ENCODE data around the gene RAB3IL1.

RAB3IL1 gene

DNA sequence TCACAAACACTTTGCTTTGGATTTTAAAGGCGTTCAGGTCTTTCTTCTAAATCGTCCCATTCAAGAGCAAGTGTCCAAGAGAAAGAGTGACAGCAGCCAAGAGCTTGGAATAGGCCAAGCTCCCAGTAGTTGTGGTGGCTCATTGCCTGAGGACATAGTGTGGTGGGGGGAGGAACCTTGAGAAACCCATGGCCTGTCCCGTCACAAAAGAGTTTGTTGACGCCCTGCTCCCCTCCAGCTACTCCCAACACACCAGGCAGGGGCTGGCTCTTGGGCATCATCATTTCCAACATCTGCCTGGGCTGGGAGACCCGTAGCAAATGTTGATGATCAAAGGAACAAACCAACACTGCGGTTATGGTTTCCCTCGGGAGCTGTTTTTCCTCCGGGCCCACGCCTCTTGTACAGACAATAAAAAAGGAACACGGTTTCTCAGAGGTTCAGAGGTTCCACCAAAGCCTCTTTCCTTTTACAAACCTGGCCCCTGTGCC is 46.8 kb downstream of the RAB3IL1 start:
- H3K9me3 ChIP-seq (ENCODE audit: insufficient read depth, low read length, severe bottlenecking), result no peaks in the 10 kb centered on the region
- TF ChIP-seq, protein P1, sequence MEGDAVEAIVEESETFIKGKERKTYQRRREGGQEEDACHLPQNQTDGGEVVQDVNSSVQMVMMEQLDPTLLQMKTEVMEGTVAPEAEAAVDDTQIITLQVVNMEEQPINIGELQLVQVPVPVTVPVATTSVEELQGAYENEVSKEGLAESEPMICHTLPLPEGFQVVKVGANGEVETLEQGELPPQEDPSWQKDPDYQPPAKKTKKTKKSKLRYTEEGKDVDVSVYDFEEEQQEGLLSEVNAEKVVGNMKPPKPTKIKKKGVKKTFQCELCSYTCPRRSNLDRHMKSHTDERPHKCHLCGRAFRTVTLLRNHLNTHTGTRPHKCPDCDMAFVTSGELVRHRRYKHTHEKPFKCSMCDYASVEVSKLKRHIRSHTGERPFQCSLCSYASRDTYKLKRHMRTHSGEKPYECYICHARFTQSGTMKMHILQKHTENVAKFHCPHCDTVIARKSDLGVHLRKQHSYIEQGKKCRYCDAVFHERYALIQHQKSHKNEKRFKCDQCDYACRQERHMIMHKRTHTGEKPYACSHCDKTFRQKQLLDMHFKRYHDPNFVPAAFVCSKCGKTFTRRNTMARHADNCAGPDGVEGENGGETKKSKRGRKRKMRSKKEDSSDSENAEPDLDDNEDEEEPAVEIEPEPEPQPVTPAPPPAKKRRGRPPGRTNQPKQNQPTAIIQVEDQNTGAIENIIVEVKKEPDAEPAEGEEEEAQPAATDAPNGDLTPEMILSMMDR (IDR thresholded peaks at IDR 0.05; ENCODE audit: borderline replicate concordance, extremely low read depth, low read length, poor library complexity, severe bottlenecking), result no peak
- no peak for TF ChIP-seq EZH2 (IDR thresholded peaks at IDR 0.05; ENCODE audit: borderline replicate concordance, low read depth, low read length, severe bottlenecking)
- peaks cover 14% of the 10 kb centered on the region for H3K36me3 ChIP-seq (ENCODE audit: insufficient read depth, low read length)
- H3K9ac ChIP-seq (ENCODE audit: low read depth, low read length), result no peak overlapping the region
- ATAC-seq (ENCODE audit: insufficient read depth, low read depth) (no peak), DNase-seq (no peak)
- no peaks in the 10 kb centered on the region for H3K79me2 ChIP-seq (ENCODE audit: insufficient read depth, low read length)
- no peak overlapping the region for H3K27ac ChIP-seq (ENCODE audit: low read length)
- H3K4me3 ChIP-seq (ENCODE audit: low read depth in 1 of 2, low read length in 2 of 2), result no peak overlapping the region
- H2AFZ ChIP-seq (ENCODE audit: low read depth, low read length), result no peak overlapping the region
- 0 out of 2 replicates have a peak, but pooled peaks cover 4% of the 10 kb centered on the region for H3K4me1 ChIP-seq (ENCODE audit: insufficient read depth, low read length)
- H3K4me2 ChIP-seq (ENCODE audit: insufficient read depth, low read length), result no peak overlapping the region
- no peaks in the 10 kb centered on the region for H3K27me3 ChIP-seq (ENCODE audit: insufficient read depth, low read length, poor library complexity)
- H4K20me1 ChIP-seq (ENCODE audit: insufficient read depth, low read length), result peaks cover 9% of the 10 kb centered on the region

DNA sequence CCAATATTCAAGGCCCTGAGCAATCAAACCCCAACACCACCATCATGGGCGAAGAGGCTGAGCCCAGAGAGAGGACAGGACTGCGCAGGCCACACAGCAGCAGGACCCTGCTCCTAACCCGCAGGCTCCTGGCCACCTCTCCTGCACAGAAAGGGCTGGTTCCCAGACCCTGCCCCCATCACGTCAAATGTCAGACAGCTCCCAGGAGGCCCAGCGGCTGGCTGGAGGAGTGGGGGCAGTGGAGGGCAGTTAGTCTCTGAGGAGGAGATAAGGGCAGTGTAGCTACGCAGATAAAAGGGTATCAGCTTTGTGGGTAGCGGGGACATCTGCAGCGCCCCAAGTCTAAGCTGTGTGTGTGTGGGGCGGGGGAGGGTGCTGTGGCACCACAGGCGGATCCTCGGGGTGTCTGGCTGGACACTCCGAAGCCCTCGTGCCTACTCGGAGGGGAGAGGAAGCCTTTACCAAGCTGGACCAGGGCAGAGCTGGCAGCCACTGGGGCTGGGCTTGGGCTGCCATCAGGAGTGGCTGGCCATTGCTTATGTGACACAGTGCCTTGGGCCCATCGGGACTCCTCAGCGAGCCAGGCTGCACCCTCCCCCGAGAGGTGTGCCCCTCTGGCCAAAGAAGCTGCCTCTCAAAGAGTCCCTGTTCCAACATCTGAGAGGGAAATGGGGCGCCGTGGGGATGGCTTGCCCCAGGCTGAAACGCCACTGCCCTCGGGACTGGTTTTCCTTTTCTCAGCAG is 47.5 kb downstream of the RAB3IL1 start:
- Histone ChIP-seq H3K9ac (ENCODE audit: low read depth, low read length) (no peak overlapping the region), H3K4me1 (ENCODE audit: insufficient read depth, low read length) (0 out of 2 replicates have a peak, but pooled peaks cover 4% of the 10 kb centered on the region), H3K9me3 (ENCODE audit: insufficient read depth, low read length, severe bottlenecking) (no peaks in the 10 kb centered on the region), H3K27me3 (ENCODE audit: insufficient read depth, low read length, poor library complexity) (no peaks in the 10 kb centered on the region), H3K27ac (ENCODE audit: low read length) (no peak overlapping the region), H3K4me2 (ENCODE audit: insufficient read depth, low read length) (no peak overlapping the region), H3K79me2 (ENCODE audit: insufficient read depth, low read length) (no peaks in the 10 kb centered on the region), H3K36me3 (ENCODE audit: insufficient read depth, low read length) (peaks cover 21% of the 10 kb centered on the region), H2AFZ (ENCODE audit: low read depth, low read length) (no peak overlapping the region), H3K4me3 (ENCODE audit: low read depth in 1 of 2, low read length in 2 of 2) (no peak overlapping the region), H4K20me1 (ENCODE audit: insufficient read depth, low read length) (peaks cover 14% of the 10 kb centered on the region)
- DNase-seq, result no peak
- no peak for ATAC-seq (ENCODE audit: insufficient read depth, low read depth)
- TF ChIP-seq EZH2 (IDR thresholded peaks at IDR 0.05; ENCODE audit: borderline replicate concordance, low read depth, low read length, severe bottlenecking), result no peak
- TF ChIP-seq, protein P1 (IDR thresholded peaks at IDR 0.05; ENCODE audit: borderline replicate concordance, extremely low read depth, low read length, poor library complexity, severe bottlenecking), result no peak

DNA sequence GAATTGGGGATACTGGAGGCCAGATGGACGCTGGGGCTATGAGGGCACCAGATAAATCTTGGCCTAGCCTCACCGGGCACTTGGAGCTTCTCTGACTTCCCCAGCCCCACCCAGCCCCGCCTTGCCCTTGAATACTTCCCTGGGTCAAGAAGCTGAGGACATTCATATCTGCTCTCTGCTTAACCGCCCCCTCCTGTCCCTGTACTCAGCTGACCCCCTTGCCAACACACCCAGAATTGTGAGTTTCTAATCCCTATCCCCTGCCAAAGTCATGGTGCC is 48.0 kb downstream of the RAB3IL1 start:
- ATAC-seq (ENCODE audit: insufficient read depth, low read depth) (no peak), DNase-seq (no peak)
- no peaks in the 10 kb centered on the region for H3K9me3 ChIP-seq (ENCODE audit: insufficient read depth, low read length, severe bottlenecking)
- TF ChIP-seq EZH2 (IDR thresholded peaks at IDR 0.05; ENCODE audit: borderline replicate concordance, low read depth, low read length, severe bottlenecking), result no peak
- TF ChIP-seq, protein P1 (IDR thresholded peaks at IDR 0.05; ENCODE audit: borderline replicate concordance, extremely low read depth, low read length, poor library complexity, severe bottlenecking), result no peak
- H3K27me3 ChIP-seq (ENCODE audit: insufficient read depth, low read length, poor library complexity), result no peaks in the 10 kb centered on the region
- no peak overlapping the region for H3K27ac ChIP-seq (ENCODE audit: low read length)
- H3K9ac ChIP-seq (ENCODE audit: low read depth, low read length), result no peak overlapping the region
- H3K4me2 ChIP-seq (ENCODE audit: insufficient read depth, low read length), result no peak overlapping the region
- H3K79me2 ChIP-seq (ENCODE audit: insufficient read depth, low read length), result no peaks in the 10 kb centered on the region
- H2AFZ ChIP-seq (ENCODE audit: low read depth, low read length), result no peak overlapping the region
- no peak overlapping the region for H3K4me3 ChIP-seq (ENCODE audit: low read depth in 1 of 2, low read length in 2 of 2)
- H3K36me3 ChIP-seq (ENCODE audit: insufficient read depth, low read length), result peaks cover 26% of the 10 kb centered on the region
- 0 out of 2 replicates have a peak, but pooled peaks cover 4% of the 10 kb centered on the region for H3K4me1 ChIP-seq (ENCODE audit: insufficient read depth, low read length)
- peaks cover 15% of the 10 kb centered on the region for H4K20me1 ChIP-seq (ENCODE audit: insufficient read depth, low read length)
